NCI-H1694 (cell line): Measurements from ENCODE around the gene EYA3.

Source experiments
- DNase-seq: peaks from one replicate; lab custom pipeline; 2025; lab: John Stamatoyannopoulos, UW

EYA3 gene

GRCh38 chr1:27967884-27968466, 120.4 kb downstream of the EYA3 start:
- no peak for DNase-seq

- no peak for DNase-seq
Observed at GRCh38 chr1:27967106-27967883, 121.1 kb downstream of the EYA3 start.

- DNase-seq: no peak
Observed at GRCh38 chr1:27966402-27967105, 121.9 kb downstream of the EYA3 start.

GRCh38 chr1:27963393-27963792, 125.0 kb downstream of the EYA3 start:
- DNase-seq: no peak

GRCh38 chr1:27961646-27962221, 126.7 kb downstream of the EYA3 start:
- DNase-seq: no peak

- no peak for DNase-seq
Observed at GRCh38 chr1:27960762-27961645, 127.4 kb downstream of the EYA3 start.

- DNase-seq: no peak
Observed at GRCh38 chr1:27959792-27960603, 128.4 kb downstream of the EYA3 start, which contains the start of gene XKR8. Gene XKR8 (plus strand): TSS chr1:27959973. CDS start chr1:27960070, 97 bp downstream.

GRCh38 chr1:27958513-27958912, 129.9 kb downstream of the EYA3 start:
- no peak for DNase-seq

GRCh38 chr1:27957655-27958054, 130.8 kb downstream of the EYA3 start:
- DNase-seq: no peak

GRCh38 chr1:27956761-27957160, 131.6 kb downstream of the EYA3 start:
- DNase-seq: no peak

GRCh38 chr1:27955076-27955475, 133.3 kb downstream of the EYA3 start:
- DNase-seq: no peak

- DNase-seq: no peak
Observed at GRCh38 chr1:27954186-27954585, 134.2 kb downstream of the EYA3 start.

- no peak for DNase-seq
Observed at GRCh38 chr1:27952147-27952546, 136.3 kb downstream of the EYA3 start.

GRCh38 chr1:27951396-27951795, 137.0 kb downstream of the EYA3 start:
- DNase-seq: no peak

- DNase-seq: no peak
Observed at GRCh38 chr1:27949027-27949426, 139.4 kb downstream of the EYA3 start.

- no peak for DNase-seq
Observed at GRCh38 chr1:27945020-27945419, 143.4 kb downstream of the EYA3 start.

GRCh38 chr1:27941671-27942540, 146.5 kb downstream of the EYA3 start:
- no peak for DNase-seq

GRCh38 chr1:27940870-27941560, 147.4 kb downstream of the EYA3 start:
- DNase-seq: no peak

- peak; percentile 6 for DNase-seq
Observed at GRCh38 chr1:27940297-27940696, 148.1 kb downstream of the EYA3 start.
